HG03439 (cell line): ENCODE results near the gene MPPED1.

Experiments used
- ATAC-seq: cut with Tn5 transposase; IDR thresholded peaks from one replicate; pipeline ENCODE4 v1.9.1; 2021; ENCODE audit warnings: mild to moderate bottlenecking, moderate library complexity; ENCODE audit not compliant: unreplicated experiment

MPPED1 gene

GRCh38 chr22:43428521-43428920, 16.7 kb downstream of the MPPED1 start:
- no peak for ATAC-seq

GRCh38 chr22:43429426-43429825, 17.6 kb downstream of the MPPED1 start:
- ATAC-seq, result no peak

- ATAC-seq, result no peak
Observed at GRCh38 chr22:43431808-43432554, 20.2 kb downstream of the MPPED1 start.

GRCh38 chr22:43432883-43433415, 21.1 kb downstream of the MPPED1 start:
- no peak for ATAC-seq

- no peak for ATAC-seq
Observed at GRCh38 chr22:43433451-43434274, 21.8 kb downstream of the MPPED1 start.

GRCh38 chr22:43434275-43434927, 22.6 kb downstream of the MPPED1 start:
- no peak for ATAC-seq

- no peak for ATAC-seq
Observed at GRCh38 chr22:43434928-43435311, 23.1 kb downstream of the MPPED1 start.

- ATAC-seq, result no peak
Observed at GRCh38 chr22:43435851-43436811, 24.3 kb downstream of the MPPED1 start.

GRCh38 chr22:43436868-43437267, 25.1 kb downstream of the MPPED1 start:
- ATAC-seq, result no peak

GRCh38 chr22:43437871-43438475, 26.2 kb downstream of the MPPED1 start:
- ATAC-seq, result no peak

- ATAC-seq, result no peak
Observed at GRCh38 chr22:43438666-43439347, 27.0 kb downstream of the MPPED1 start.

- ATAC-seq, result no peak
Observed at GRCh38 chr22:43439368-43440103, 27.7 kb downstream of the MPPED1 start.

- ATAC-seq, result no peak
Observed at GRCh38 chr22:43440104-43440387, 28.2 kb downstream of the MPPED1 start.

- ATAC-seq, result no peak
Observed at GRCh38 chr22:43440556-43440955, 28.7 kb downstream of the MPPED1 start.

GRCh38 chr22:43441216-43441615, 29.4 kb downstream of the MPPED1 start:
- no peak for ATAC-seq

- no peak for ATAC-seq
Observed at GRCh38 chr22:43441751-43442150, 29.9 kb downstream of the MPPED1 start.

- ATAC-seq, result no peak
Observed at GRCh38 chr22:43442386-43443151, 30.8 kb downstream of the MPPED1 start.

- no peak for ATAC-seq
Observed at GRCh38 chr22:43443152-43443471, 31.3 kb downstream of the MPPED1 start.
